Erythroblast (primary cell): ENCODE measurements around the gene PIGA.

ENCODE experiments used
- DNase-seq, 2 experiments: peaks; one replicate each; lab custom pipeline; 2025; lab: John Stamatoyannopoulos, UW
- GATA1 ChIP-seq: IDR thresholded peaks from 2 replicates; pipeline ENCODE4 v1.6.1; 2011; ENCODE audit warnings: low read depth, mild to moderate bottlenecking, control low read depth, low read length, moderate library complexity
- POLR2A ChIP-seq: IDR thresholded peaks from 2 replicates; pipeline ENCODE4 v1.6.1; 2011; ENCODE audit warnings: mild to moderate bottlenecking, low read length

PIGA gene

GRCh38 chrX:15335135-15336022 is at the start of gene PIGA:
Gene PIGA (minus strand): TSS chrX:15335523. CDS start chrX:15331930, 3,593 bp downstream.
- DNase-seq = peak; percentile 96 to 97
- TF ChIP-seq POLR2A = peak; percentile 91
- no peak for TF ChIP-seq GATA1

GRCh38 chrX:15384304-15384703 is 49.0 kb upstream of the PIGA start, which contains the start of gene VEGFD:
Gene VEGFD (minus strand): TSS chrX:15384413. CDS start chrX:15383946, 467 bp downstream.
- no peak for TF ChIP-seq POLR2A
- no peak for TF ChIP-seq GATA1
- DNase-seq = no peak

- DNase-seq = peak in 1 of 2 experiments; percentile 3
- no peak for TF ChIP-seq POLR2A
- TF ChIP-seq GATA1 = no peak
These were observed 47.5 kb upstream of the PIGA start for GRCh38 chrX:15382813-15383212.

GRCh38 chrX:15376956-15377355 is 41.6 kb upstream of the PIGA start:
- no peak for TF ChIP-seq GATA1
- TF ChIP-seq POLR2A = no peak
- no peak for DNase-seq

- DNase-seq = no peak
- TF ChIP-seq GATA1 = no peak
- no peak for TF ChIP-seq POLR2A
These were observed 38.7 kb upstream of the PIGA start for GRCh38 chrX:15373976-15374375.

- DNase-seq = no peak
- TF ChIP-seq POLR2A (no peak), GATA1 (no peak)
These were observed 31.4 kb upstream of the PIGA start for GRCh38 chrX:15366506-15367352.

GRCh38 chrX:15359701-15360100 is 24.4 kb upstream of the PIGA start:
- no peak for TF ChIP-seq GATA1
- TF ChIP-seq POLR2A = no peak
- DNase-seq = no peak

- DNase-seq = no peak
- TF ChIP-seq POLR2A (no peak), GATA1 (no peak)
These were observed 23.2 kb upstream of the PIGA start for GRCh38 chrX:15358533-15358932.

- TF ChIP-seq GATA1 = no peak
- TF ChIP-seq POLR2A = no peak
- no peak for DNase-seq
These were observed 21.1 kb upstream of the PIGA start for GRCh38 chrX:15356444-15356843.

GRCh38 chrX:15350329-15350996 is 15.1 kb upstream of the PIGA start:
- TF ChIP-seq GATA1 (no peak), POLR2A (no peak)
- DNase-seq = no peak

- peak; percentile 46 to 66 for DNase-seq
- TF ChIP-seq POLR2A = no peak
- no peak for TF ChIP-seq GATA1
These were observed 13.7 kb upstream of the PIGA start for GRCh38 chrX:15349046-15349445.

GRCh38 chrX:15345976-15346375 is 10.7 kb upstream of the PIGA start:
- TF ChIP-seq POLR2A (no peak), GATA1 (no peak)

GRCh38 chrX:15344106-15344505 is 8.8 kb upstream of the PIGA start:
- no peak for DNase-seq

More at GRCh38 chrX:15345976-15346375, 10.7 kb upstream of the PIGA start:
- no peak for DNase-seq

More at GRCh38 chrX:15344106-15344505, 8.8 kb upstream of the PIGA start:
- TF ChIP-seq POLR2A = no peak
- TF ChIP-seq GATA1 = no peak
